Measurements from ENCODE around the gene MID1IP1.

- TF ChIP-seq CREB1 (IDR thresholded peaks at IDR 0.05; ENCODE audit: low read depth) (no peak), CREM (IDR thresholded peaks at IDR 0.05; ENCODE audit: low read depth) (no peak), PML (IDR thresholded peaks at IDR 0.05; ENCODE audit: low read length) (0 out of 2 replicates have a peak, but pooled peaks have one; percentile 5), GABPA (IDR thresholded peaks at IDR 0.05; ENCODE audit: low read depth) (no peak), CBX3 (IDR thresholded peaks at IDR 0.05; ENCODE audit: borderline replicate concordance, low read depth) (no peak), CHD2 (IDR thresholded peaks at IDR 0.05; ENCODE audit: borderline replicate concordance, low read depth, low read length) (no peak), EZH2 (IDR thresholded peaks at IDR 0.05; ENCODE audit: borderline replicate concordance, control insufficient read depth, low read depth, low read length) (no peak), EP300 (IDR thresholded peaks at IDR 0.05; ENCODE audit: borderline replicate concordance in 1 of 2, control insufficient read depth in 1 of 2, low read depth in 2 of 2, low read length in 2 of 2) (no peak), NBN (IDR thresholded peaks at IDR 0.05) (no peak), JUND (IDR thresholded peaks at IDR 0.05; ENCODE audit: low read depth, low read length) (no peak), MTA3 (IDR thresholded peaks at IDR 0.05; ENCODE audit: borderline replicate concordance, low read length) (no peak), CEBPB (IDR thresholded peaks at IDR 0.05; ENCODE audit: borderline replicate concordance in 1 of 2, low read depth in 2 of 2, low read length in 2 of 2) (no peak), TARDBP (IDR thresholded peaks at IDR 0.05; ENCODE audit: borderline replicate concordance) (no peak)
Observed at GRCh38 chrX:38804432-38804681, 3.1 kb downstream of the MID1IP1 start.
